Stomach (tissue), 4 donors: ENCODE results near the gene TMEM132C.

Source experiments
- POLR2AphosphoS5 ChIP-seq, 3 donors: sonication (generic); formaldehyde crosslinking; IDR thresholded peaks; one replicate each; pipeline ENCODE4 v1.6.1; 2016; ENCODE audit warnings: antibody characterized with exemption in 3 of 3
- TF ChIP-seq, protein P1 (sequence below), 7 experiments: fragments of 450-650 bp in 4 of 7; fragments of 200-600 bp in 3 of 7; sonication (generic) in 3 of 7; IDR thresholded peaks; one replicate each; pipeline ENCODE4 v1.5.1; 2016 to 2019; ENCODE audit warnings: antibody characterized with exemption in 7 of 7, control low read depth in 2 of 7, mild to moderate bottlenecking in 1 of 7

- no peak for TF ChIP-seq POLR2AphosphoS5 (IDR thresholded peaks at IDR 0.05)
- TF ChIP-seq, protein P1, sequence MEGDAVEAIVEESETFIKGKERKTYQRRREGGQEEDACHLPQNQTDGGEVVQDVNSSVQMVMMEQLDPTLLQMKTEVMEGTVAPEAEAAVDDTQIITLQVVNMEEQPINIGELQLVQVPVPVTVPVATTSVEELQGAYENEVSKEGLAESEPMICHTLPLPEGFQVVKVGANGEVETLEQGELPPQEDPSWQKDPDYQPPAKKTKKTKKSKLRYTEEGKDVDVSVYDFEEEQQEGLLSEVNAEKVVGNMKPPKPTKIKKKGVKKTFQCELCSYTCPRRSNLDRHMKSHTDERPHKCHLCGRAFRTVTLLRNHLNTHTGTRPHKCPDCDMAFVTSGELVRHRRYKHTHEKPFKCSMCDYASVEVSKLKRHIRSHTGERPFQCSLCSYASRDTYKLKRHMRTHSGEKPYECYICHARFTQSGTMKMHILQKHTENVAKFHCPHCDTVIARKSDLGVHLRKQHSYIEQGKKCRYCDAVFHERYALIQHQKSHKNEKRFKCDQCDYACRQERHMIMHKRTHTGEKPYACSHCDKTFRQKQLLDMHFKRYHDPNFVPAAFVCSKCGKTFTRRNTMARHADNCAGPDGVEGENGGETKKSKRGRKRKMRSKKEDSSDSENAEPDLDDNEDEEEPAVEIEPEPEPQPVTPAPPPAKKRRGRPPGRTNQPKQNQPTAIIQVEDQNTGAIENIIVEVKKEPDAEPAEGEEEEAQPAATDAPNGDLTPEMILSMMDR (IDR thresholded peaks at IDR 0.05): no peak
Measured at GRCh38 chr12:128727461-128727860, 460.5 kb downstream of the TMEM132C start.
